B cell (primary cell): ENCODE results near the gene SMIM22.

Source experiments
- EZH2 ChIP-seq: IDR thresholded peaks from 2 replicates; pipeline ENCODE4 v1.6.1; 2012; ENCODE audit warnings: borderline replicate concordance, low read depth, mild to moderate bottlenecking, moderate library complexity, low read length; ENCODE audit not compliant: insufficient read depth, poor library complexity, severe bottlenecking
- TF ChIP-seq, protein P1 (sequence below): fragments of 200-600 bp; IDR thresholded peaks from one replicate; pipeline ENCODE4 v1.8.0; 2022; ENCODE audit warnings: antibody characterized with exemption, mild to moderate bottlenecking

DNA sequence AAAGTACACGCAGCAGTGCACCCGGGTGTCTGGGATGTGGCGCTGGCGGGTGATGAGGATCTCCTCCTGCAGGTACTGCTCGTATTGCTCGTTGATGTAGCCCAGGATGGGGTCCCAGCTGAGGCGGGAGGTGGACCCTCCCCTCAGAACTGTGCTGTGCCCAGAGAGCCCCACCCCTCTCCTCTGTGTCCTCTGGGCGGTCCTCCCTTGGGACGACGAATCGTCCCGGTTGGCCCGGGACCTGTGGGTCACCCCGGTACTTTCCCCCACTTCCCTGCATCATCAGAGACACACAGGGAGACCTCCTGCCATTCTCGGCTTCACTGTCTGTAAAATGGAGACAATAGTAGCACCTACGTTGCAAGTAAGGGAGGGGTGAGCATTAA, 11.2 kb upstream of the SMIM22 start:
- TF ChIP-seq, protein P1, sequence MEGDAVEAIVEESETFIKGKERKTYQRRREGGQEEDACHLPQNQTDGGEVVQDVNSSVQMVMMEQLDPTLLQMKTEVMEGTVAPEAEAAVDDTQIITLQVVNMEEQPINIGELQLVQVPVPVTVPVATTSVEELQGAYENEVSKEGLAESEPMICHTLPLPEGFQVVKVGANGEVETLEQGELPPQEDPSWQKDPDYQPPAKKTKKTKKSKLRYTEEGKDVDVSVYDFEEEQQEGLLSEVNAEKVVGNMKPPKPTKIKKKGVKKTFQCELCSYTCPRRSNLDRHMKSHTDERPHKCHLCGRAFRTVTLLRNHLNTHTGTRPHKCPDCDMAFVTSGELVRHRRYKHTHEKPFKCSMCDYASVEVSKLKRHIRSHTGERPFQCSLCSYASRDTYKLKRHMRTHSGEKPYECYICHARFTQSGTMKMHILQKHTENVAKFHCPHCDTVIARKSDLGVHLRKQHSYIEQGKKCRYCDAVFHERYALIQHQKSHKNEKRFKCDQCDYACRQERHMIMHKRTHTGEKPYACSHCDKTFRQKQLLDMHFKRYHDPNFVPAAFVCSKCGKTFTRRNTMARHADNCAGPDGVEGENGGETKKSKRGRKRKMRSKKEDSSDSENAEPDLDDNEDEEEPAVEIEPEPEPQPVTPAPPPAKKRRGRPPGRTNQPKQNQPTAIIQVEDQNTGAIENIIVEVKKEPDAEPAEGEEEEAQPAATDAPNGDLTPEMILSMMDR = no peak
- TF ChIP-seq EZH2 = no peak
